Mononuclear cell (primary cell): ENCODE results near the gene SUMO4. TPM values are rescaled to one million over a fixed set of nuclear protein-coding genes. Genes with fewer than 3 reads are reported as not detected.

Experiments used
- H3K27me3 ChIP-seq: 2 replicates; pipeline ENCODE4 v1.6.0; 2011; ENCODE audit warnings: low read length, control low read depth; ENCODE audit not compliant: insufficient read depth
- H3K4me1 ChIP-seq: 2 replicates; pipeline ENCODE4 v1.5.1; 2011; ENCODE audit warnings: mild to moderate bottlenecking, low read length, control low read depth; ENCODE audit not compliant: insufficient read depth
- H3K4me3 ChIP-seq: 2 replicates; pipeline ENCODE4 v1.5.1; 2011; ENCODE audit warnings: mild to moderate bottlenecking, low read length, moderate library complexity
- H3K9me3 ChIP-seq: 2 replicates; pipeline ENCODE4 v1.5.1; 2011; ENCODE audit warnings: low read depth, mild to moderate bottlenecking, control low read depth, low read length
- total RNA-seq: library from RNA; depleted of rRNA; stranded (reverse); fragments of >200 nt; gene quantifications from one replicate; pipeline ENCODE4 v1.2.3, GENCODE V29; 2012

Gene SUMO4
- total RNA-seq, 1 donor: 16.9 TPM

- Histone ChIP-seq H3K9me3 (no peaks in the 10 kb centered on the region), H3K27me3 (no peaks in the 10 kb centered on the region), H3K4me3 (no peak overlapping the region), H3K4me1 (peaks cover 8% of the 10 kb centered on the region)
Measured at GRCh38 chr6:149409617-149410016, 9.6 kb downstream of the SUMO4 start.

DNA sequence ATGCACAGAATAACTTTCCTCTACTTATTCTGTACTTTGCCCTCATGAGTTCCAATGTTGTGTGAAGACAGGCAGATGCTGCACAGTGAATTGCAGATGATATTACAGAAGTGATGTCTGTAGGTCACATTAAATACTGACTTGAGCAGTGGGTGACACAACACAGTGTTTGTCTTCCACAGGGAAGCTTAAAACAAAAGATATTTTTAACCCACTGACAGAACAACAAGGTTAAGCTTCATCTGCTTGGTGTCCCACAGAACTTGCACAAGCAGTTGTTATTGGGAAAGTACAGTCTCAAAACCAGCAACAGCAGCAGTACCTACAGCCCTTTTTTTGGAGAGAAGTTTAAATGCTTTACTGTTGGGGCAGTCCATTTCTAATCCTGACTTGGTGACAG lies 10.5 kb downstream of the SUMO4 start:
- no peak overlapping the region for H3K4me3 ChIP-seq
- no peaks in the 10 kb centered on the region for H3K27me3 ChIP-seq
- H3K4me1 ChIP-seq: peaks cover 8% of the 10 kb centered on the region
- H3K9me3 ChIP-seq: no peaks in the 10 kb centered on the region

- no peak overlapping the region for H3K4me3 ChIP-seq
- H3K4me1 ChIP-seq: no peaks in the 10 kb centered on the region
- no peaks in the 10 kb centered on the region for H3K27me3 ChIP-seq
- no peaks in the 10 kb centered on the region for H3K9me3 ChIP-seq
Measured at GRCh38 chr6:149414009-149414408, 13.9 kb downstream of the SUMO4 start.

GRCh38 chr6:149414821-149415220 lies 14.8 kb downstream of the SUMO4 start:
- Histone ChIP-seq H3K4me3 (no peak overlapping the region), H3K9me3 (no peaks in the 10 kb centered on the region), H3K27me3 (no peaks in the 10 kb centered on the region), H3K4me1 (no peaks in the 10 kb centered on the region)

DNA sequence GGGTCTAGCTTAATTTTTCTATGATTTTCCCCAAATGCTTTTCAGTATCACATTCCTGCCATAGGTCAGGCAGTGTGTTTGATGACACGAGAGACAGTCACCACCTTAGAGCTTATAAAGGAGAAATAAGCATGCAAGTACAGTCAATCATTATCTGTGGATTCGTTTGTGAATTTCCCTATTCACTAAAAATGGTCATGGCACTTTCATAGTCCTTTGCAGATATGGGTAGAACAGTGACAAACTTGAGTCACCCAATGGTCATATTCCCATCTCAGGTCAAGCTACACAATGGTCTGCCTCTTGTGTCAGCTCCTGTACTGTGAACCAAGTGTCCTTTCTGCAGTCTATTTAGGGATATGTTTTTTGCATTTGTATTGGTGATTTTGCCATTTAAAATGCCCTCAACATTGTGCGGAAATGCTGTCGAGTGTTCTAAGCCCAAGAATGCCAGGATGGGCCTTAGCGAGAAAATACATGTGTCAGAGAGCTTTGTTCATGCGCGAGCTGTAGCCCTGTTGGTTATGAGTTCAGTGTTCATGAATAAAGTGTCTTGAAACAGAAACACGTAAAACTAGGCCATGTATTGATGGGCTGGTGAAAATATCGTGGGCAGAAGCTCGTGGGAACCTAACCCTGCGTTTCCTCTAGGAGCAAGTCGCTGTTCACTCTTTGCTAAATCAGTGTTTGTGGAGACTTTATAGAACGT lies 19.8 kb downstream of the SUMO4 start:
- Histone ChIP-seq H3K27me3 (no peaks in the 10 kb centered on the region), H3K9me3 (no peaks in the 10 kb centered on the region), H3K4me3 (no peak overlapping the region), H3K4me1 (no peaks in the 10 kb centered on the region)

DNA sequence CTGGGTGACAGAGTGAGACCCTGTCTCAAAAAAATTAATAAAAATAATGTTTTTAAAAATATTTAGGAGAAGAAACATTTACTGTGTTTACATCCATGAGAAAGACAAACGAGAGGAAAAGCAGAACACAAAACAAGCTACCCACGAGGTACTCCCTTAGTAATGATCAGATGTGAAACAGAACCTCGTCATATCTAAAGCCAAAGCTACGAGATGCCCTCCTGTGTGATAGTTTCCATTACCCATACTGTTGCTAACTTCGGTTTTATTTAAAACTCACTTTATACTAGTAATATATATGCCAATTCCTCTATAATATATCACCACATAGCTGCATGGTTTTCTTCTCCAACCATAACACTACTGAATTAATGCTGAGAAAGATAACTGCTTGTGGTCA lies 21.1 kb downstream of the SUMO4 start:
- Histone ChIP-seq H3K27me3 (no peaks in the 10 kb centered on the region), H3K9me3 (no peaks in the 10 kb centered on the region), H3K4me3 (no peak overlapping the region), H3K4me1 (no peaks in the 10 kb centered on the region)

DNA sequence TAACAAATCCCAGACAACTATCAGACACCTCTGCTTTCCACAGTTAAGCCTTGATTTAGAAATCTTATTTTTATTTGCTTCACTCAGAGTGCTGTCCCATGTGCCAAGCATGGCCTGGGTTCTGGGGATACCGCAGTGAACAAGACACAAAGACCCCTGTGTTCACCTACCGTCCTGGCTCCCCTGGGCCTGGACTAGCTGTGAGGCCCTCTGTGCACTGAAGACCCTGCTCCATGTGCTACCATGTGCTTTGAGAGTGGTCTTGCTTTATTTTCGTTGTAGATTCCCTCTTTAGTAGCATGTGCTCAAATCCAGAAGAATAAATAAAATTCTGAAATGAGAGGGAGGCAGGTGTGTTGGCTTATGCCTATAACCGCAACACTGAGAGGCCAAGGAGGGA lies 22.5 kb downstream of the SUMO4 start:
- Histone ChIP-seq H3K4me3 (no peak overlapping the region), H3K9me3 (no peaks in the 10 kb centered on the region), H3K4me1 (no peaks in the 10 kb centered on the region), H3K27me3 (no peaks in the 10 kb centered on the region)

GRCh38 chr6:149423964-149424440 lies 23.9 kb downstream of the SUMO4 start:
- H3K4me1 ChIP-seq: no peaks in the 10 kb centered on the region
- H3K27me3 ChIP-seq: no peaks in the 10 kb centered on the region
- H3K9me3 ChIP-seq: no peaks in the 10 kb centered on the region
- no peak overlapping the region for H3K4me3 ChIP-seq

DNA sequence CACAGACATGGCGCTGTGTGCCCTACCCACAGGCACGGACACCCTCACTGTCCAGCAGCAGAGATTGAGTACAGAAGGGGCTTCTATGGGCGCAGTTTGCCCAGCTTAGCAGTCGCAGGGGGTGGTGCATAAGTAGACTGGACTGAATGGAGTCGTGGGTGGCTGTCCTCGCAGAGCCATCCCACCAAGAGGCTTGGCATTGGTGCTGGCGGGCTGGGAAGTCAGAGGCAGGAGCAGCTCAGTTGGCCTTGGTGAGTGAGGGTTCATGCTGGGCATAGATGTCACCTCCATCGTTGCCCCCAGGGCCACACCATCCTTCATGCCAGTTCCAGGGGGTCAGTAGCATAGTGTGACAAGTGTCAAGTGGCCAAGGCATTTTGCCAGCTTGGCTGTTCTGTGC lies 25.2 kb downstream of the SUMO4 start:
- Histone ChIP-seq H3K4me1 (no peaks in the 10 kb centered on the region), H3K4me3 (no peak overlapping the region), H3K27me3 (no peaks in the 10 kb centered on the region), H3K9me3 (no peaks in the 10 kb centered on the region)

GRCh38 chr6:149425754-149426153 lies 25.7 kb downstream of the SUMO4 start:
- H3K4me3 ChIP-seq: no peak overlapping the region
- H3K9me3 ChIP-seq: no peaks in the 10 kb centered on the region
- H3K27me3 ChIP-seq: no peaks in the 10 kb centered on the region

GRCh38 chr6:149428606-149429005 lies 28.5 kb downstream of the SUMO4 start:
- Histone ChIP-seq H3K9me3 (no peaks in the 10 kb centered on the region), H3K4me3 (no peak overlapping the region), H3K27me3 (no peaks in the 10 kb centered on the region), H3K4me1 (peaks cover 6% of the 10 kb centered on the region)

More at GRCh38 chr6:149425754-149426153, 25.7 kb downstream of the SUMO4 start:
- no peaks in the 10 kb centered on the region for H3K4me1 ChIP-seq

DNA sequence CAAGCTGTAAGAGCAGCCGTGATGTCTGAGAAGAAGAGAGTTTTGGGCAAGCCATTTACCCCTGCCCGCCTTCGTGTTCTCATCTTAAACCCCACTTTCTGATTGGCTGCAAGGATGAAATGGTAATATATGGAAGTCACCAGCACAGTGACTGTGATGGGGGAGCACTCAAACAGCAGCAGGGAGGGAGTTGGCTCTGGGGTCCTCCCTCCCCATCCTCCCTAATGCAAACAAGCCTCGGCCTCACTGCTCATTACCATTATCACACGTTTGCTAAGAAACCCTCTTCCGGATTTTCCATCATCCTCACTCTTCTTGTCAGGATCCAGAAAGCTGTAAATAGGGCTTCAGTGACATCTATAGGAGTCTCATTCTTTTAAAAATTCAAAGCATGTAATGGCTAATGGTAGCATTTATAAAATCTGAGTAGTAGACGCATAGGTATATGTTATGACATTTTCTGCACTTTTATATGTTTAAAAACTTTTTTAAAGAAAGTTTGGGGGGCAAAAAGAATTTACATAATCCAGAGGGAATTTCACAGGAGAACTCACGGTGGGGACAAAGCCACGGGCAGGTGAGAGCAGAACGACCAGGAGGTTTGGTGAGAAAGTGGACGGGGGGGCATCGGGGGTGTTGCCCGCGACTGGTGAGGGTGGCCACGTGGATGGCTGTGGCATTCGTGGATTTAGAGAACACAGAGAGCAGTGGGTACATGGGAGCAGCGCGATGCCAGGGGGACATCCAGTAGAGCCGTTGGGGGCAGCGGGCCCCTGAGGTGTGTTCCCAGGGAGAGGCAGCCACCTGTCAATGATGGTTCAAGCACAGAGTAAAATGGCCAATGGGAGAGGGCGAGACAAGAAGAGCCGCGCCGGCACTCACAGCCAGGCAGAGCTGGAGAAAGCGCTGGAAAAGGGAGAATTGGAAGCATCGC lies 29.6 kb downstream of the SUMO4 start:
- Histone ChIP-seq H3K27me3 (no peaks in the 10 kb centered on the region), H3K4me3 (no peak overlapping the region), H3K4me1 (peaks cover 6% of the 10 kb centered on the region), H3K9me3 (no peaks in the 10 kb centered on the region)

DNA sequence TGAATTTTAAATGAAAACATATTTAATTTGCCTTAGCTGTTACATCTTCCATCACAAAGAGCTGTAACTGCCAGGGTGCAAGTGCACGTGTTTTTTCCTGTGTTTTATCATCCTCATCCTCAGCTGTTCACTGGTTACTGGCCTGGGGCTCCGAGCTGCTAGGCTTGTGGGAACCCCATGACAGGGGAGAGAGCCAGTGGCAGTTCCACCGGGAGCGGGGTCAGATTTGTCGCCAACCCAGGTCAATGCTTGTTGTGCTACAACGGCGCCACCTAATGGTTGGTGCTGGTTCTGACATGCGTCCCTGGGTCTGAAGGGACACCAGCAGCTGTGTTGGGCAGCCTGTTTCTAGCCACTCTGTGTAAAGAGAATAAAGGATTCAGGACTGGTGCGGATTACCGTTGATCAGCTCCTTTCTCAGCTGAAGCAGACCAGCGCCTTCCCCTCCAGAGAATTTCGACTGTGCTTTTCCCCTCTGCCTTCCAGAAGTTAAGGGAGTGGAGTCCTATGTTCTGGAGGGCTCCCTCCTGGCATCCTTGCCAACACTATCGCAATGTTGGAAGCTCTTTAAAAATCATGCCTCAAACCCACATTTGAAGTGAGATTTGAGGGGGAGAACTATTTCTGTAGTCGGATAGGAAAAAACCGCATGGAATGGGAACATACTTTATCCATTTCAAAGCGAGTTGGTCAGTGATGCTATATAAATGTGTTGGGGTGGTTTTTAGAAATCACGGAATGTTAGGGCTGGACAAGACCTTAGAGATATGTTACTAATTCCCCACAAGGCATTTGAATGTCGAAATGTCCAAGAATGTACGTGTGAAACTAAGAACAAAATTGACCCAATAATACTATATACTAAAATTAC lies 32.1 kb downstream of the SUMO4 start:
- Histone ChIP-seq H3K9me3 (no peaks in the 10 kb centered on the region), H3K4me1 (peaks cover 6% of the 10 kb centered on the region), H3K27me3 (no peaks in the 10 kb centered on the region), H3K4me3 (no peak overlapping the region)

DNA sequence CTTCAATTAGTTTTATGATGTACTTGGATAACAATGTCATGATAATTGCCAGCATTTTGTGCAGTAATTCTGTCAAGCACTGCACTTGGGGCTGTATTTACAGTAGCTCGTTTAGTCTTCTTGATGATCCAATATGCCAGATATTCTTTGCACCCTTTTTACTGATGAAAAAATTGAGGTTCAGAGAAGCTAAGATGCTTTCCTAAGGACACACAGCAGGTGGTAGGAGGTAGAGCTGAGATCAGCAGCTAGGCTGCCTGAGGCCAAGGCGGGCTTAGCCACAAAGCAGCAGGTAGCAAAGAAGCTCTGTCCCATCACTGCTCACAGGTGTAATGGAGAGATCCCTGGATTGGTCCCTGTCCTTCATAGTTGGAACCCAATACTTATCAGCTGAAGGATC lies 33.3 kb downstream of the SUMO4 start:
- H3K9me3 ChIP-seq: no peaks in the 10 kb centered on the region
- H3K4me3 ChIP-seq: no peak overlapping the region
- peaks cover 6% of the 10 kb centered on the region for H3K4me1 ChIP-seq
- H3K27me3 ChIP-seq: no peaks in the 10 kb centered on the region

GRCh38 chr6:149433881-149434280 lies 33.8 kb downstream of the SUMO4 start:
- H3K27me3 ChIP-seq: no peaks in the 10 kb centered on the region
- peaks cover 6% of the 10 kb centered on the region for H3K4me1 ChIP-seq
- no peaks in the 10 kb centered on the region for H3K9me3 ChIP-seq
- no peak overlapping the region for H3K4me3 ChIP-seq
